ENCODE results near the gene CACNA1G.
A peak's percentile ranks its signal among the peaks of the same experiment; 100 is the strongest.

The CACNA1G gene

GRCh38 chr17:50599606-50600005 is 39.1 kb downstream of the CACNA1G start:
- no peak overlapping the region for H3K4me3 ChIP-seq
- H3K9me3 ChIP-seq, result no peaks in the 10 kb centered on the region
- no peak for DNase-seq (ENCODE audit: low spot score in 2 of 2)
- no peaks in the 10 kb centered on the region for H3K4me1 ChIP-seq
- H3K27me3 ChIP-seq (ENCODE audit: low read depth), result peaks cover 9% of the 10 kb centered on the region
- in situ Hi-C loops (cut with MboI; ENCODE audit: low sequenced_read_pairs), result no loop called here
- H3K36me3 ChIP-seq (replicated peaks), result no peaks in the 10 kb centered on the region

- DNase-seq (ENCODE audit: low spot score in 2 of 2), result no peak
- no peaks in the 10 kb centered on the region for H3K9me3 ChIP-seq
These were observed 41.4 kb downstream of the CACNA1G start for GRCh38 chr17:50601823-50602375.

GRCh38 chr17:50602836-50603235 is 42.3 kb downstream of the CACNA1G start:
- Histone ChIP-seq H3K4me1 (no peaks in the 10 kb centered on the region), H3K36me3 (replicated peaks) (no peaks in the 10 kb centered on the region), H3K27me3 (ENCODE audit: low read depth) (peaks cover 9% of the 10 kb centered on the region), H3K4me3 (no peak overlapping the region), H3K9me3 (no peaks in the 10 kb centered on the region)
- no peak for DNase-seq (ENCODE audit: low spot score in 2 of 2)
- in situ Hi-C loops (cut with MboI; ENCODE audit: low sequenced_read_pairs), result no loop called here

More at GRCh38 chr17:50601823-50602375, 41.4 kb downstream of the CACNA1G start:
- no peak overlapping the region for H3K4me3 ChIP-seq
- no peaks in the 10 kb centered on the region for H3K36me3 ChIP-seq (replicated peaks)
- H3K4me1 ChIP-seq, result no peaks in the 10 kb centered on the region
- in situ Hi-C loops (cut with MboI; ENCODE audit: low sequenced_read_pairs), result no loop called here
- peaks cover 9% of the 10 kb centered on the region for H3K27me3 ChIP-seq (ENCODE audit: low read depth)

DNA sequence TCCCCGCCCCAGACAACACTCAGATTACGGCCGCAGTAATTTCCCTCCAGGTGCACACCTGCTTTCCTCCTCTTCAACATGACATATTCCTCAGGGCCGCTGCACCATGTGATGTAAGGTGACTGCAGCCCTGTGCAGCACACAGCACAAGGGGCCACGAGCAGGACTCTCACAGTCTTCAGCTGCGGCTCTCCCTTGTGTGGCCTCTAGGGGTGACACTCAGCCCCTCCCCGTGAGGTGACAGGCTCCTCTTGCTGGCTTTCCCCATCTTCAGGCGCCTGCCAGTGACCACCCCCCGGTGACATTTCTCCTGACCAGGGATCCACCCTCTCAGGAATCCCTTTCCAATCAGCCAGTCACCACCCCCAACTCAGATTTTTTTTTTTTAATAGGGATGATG is 42.8 kb downstream of the CACNA1G start:
- H3K4me1 ChIP-seq, result no peaks in the 10 kb centered on the region
- H3K27me3 ChIP-seq (ENCODE audit: low read depth), result peaks cover 8% of the 10 kb centered on the region
- H3K36me3 ChIP-seq (replicated peaks), result no peaks in the 10 kb centered on the region
- DNase-seq (ENCODE audit: low spot score in 2 of 2), result peak in 1 of 2 experiments; percentile 41
- in situ Hi-C loops (cut with MboI; ENCODE audit: low sequenced_read_pairs), result no loop called here
- no peak overlapping the region for H3K4me3 ChIP-seq
- H3K9me3 ChIP-seq, result no peaks in the 10 kb centered on the region

GRCh38 chr17:50604513-50604912 is 44.0 kb downstream of the CACNA1G start:
- Histone ChIP-seq H3K9me3 (no peaks in the 10 kb centered on the region), H3K36me3 (replicated peaks) (no peaks in the 10 kb centered on the region), H3K4me3 (no peak overlapping the region), H3K4me1 (no peaks in the 10 kb centered on the region), H3K27me3 (ENCODE audit: low read depth) (peaks cover 5% of the 10 kb centered on the region)
- DNase-seq (ENCODE audit: low spot score in 2 of 2), result no peak
- in situ Hi-C loops (cut with MboI; ENCODE audit: low sequenced_read_pairs), result no loop called here

DNA sequence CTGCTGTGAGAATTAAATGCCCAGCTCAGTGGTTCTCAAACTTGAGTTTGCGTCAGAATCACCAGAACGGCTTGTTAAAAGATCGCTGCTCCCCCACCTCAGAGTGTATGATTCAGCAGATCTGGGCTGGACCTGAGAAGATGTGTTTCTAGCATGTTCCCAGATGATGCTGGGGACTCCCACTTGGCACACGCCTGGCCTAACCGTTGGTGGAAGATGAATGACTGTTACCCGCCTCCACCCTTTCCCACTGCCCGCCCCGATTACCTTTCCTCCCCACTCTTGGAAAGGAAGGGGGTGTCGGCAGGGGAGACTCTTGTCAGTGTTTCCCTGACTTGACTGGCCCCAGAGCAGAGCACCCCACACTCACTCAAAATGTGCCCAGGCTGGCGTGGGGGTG is 44.9 kb downstream of the CACNA1G start:
- H3K9me3 ChIP-seq, result no peaks in the 10 kb centered on the region
- H3K27me3 ChIP-seq (ENCODE audit: low read depth), result peaks cover 3% of the 10 kb centered on the region; the same call in 1 of the 2 replicates
- in situ Hi-C loops (cut with MboI; ENCODE audit: low sequenced_read_pairs), result no loop called here
- DNase-seq (ENCODE audit: low spot score in 2 of 2), result no peak
- H3K4me3 ChIP-seq, result no peak overlapping the region
- H3K36me3 ChIP-seq (replicated peaks), result no peaks in the 10 kb centered on the region
- H3K4me1 ChIP-seq, result no peaks in the 10 kb centered on the region

GRCh38 chr17:50607522-50608175 is 47.1 kb downstream of the CACNA1G start:
- Histone ChIP-seq H3K4me1 (no peaks in the 10 kb centered on the region), H3K9me3 (no peaks in the 10 kb centered on the region), H3K36me3 (replicated peaks) (no peaks in the 10 kb centered on the region), H3K4me3 (no peak overlapping the region), H3K27me3 (ENCODE audit: low read depth) (peaks cover 3% of the 10 kb centered on the region; the same call in 1 of the 2 replicates)
- no peak for DNase-seq (ENCODE audit: low spot score in 2 of 2)
- in situ Hi-C loops (cut with MboI; ENCODE audit: low sequenced_read_pairs), result no loop called here

DNA sequence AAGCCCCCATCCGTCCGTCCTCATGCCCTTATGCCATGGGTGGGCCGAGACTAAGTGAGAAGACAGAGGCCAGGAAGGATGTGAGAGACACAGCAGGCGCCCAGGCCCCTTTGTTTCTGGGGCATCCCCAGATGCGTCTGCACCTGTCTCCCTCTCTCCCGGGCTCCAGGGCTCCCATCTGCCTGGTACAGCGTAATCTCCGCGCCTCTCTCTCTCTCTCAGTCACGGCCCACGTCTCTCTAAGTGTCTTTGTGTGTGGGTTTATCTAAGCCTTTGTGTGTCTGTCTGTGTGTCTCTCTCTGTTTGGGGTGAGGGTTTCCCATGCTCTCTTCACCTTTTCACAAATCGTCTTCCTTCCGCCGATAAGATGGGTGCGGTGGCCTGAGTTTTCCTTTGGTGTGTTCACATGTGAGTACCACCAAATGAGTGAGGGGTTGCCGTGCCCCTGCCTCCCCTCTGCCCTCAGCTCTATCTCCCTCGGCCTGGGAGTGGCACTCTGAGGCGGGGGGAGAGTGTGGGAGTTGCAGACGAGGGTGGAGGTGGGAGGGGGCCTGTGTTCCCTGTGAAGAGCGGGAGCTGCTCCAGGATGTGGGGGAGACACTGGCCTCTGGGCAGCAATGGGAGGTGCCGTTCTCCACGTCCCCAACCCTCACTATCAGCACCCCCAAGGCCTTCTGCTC is 48.3 kb downstream of the CACNA1G start:
- Histone ChIP-seq H3K4me1 (no peaks in the 10 kb centered on the region), H3K27me3 (ENCODE audit: low read depth) (peaks cover 3% of the 10 kb centered on the region; the same call in 1 of the 2 replicates), H3K4me3 (no peak overlapping the region), H3K36me3 (replicated peaks) (no peaks in the 10 kb centered on the region), H3K9me3 (no peaks in the 10 kb centered on the region)
- in situ Hi-C loops (cut with MboI; ENCODE audit: low sequenced_read_pairs), result no loop called here
- DNase-seq (ENCODE audit: low spot score in 2 of 2), result no peak

GRCh38 chr17:50609380-50610074 is 49.0 kb downstream of the CACNA1G start:
- Histone ChIP-seq H3K27me3 (ENCODE audit: low read depth) (no peaks in the 10 kb centered on the region), H3K4me1 (no peaks in the 10 kb centered on the region), H3K9me3 (no peaks in the 10 kb centered on the region), H3K4me3 (no peak overlapping the region), H3K36me3 (replicated peaks) (no peaks in the 10 kb centered on the region)
- in situ Hi-C loops (cut with MboI; ENCODE audit: low sequenced_read_pairs), result no loop called here
- DNase-seq (ENCODE audit: low spot score in 2 of 2), result no peak

DNA sequence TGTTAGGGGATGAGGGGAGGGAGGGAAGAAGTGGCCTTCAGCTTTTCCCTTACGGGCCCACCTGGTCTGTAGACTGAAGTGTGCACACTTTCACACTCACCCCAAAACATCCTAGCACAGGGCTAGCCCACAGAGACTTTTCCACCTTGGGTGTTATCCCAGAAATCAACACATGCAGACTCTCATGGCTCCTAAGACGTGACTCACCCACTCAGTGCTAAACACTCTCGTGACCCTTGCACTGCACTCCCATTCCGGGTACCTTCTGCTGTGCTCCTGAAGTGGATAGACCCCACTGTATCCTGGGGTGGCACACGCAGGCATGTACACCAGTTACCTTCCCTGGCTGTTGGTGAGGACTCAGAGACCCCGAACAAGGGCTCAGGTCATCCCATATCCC is 51.1 kb downstream of the CACNA1G start:
- Histone ChIP-seq H3K4me3 (no peak overlapping the region), H3K4me1 (no peaks in the 10 kb centered on the region), H3K36me3 (replicated peaks) (no peaks in the 10 kb centered on the region), H3K9me3 (no peaks in the 10 kb centered on the region), H3K27me3 (ENCODE audit: low read depth) (no peaks in the 10 kb centered on the region)
- in situ Hi-C loops (cut with MboI; ENCODE audit: low sequenced_read_pairs), result no loop called here
- DNase-seq (ENCODE audit: low spot score in 2 of 2), result no peak

DNA sequence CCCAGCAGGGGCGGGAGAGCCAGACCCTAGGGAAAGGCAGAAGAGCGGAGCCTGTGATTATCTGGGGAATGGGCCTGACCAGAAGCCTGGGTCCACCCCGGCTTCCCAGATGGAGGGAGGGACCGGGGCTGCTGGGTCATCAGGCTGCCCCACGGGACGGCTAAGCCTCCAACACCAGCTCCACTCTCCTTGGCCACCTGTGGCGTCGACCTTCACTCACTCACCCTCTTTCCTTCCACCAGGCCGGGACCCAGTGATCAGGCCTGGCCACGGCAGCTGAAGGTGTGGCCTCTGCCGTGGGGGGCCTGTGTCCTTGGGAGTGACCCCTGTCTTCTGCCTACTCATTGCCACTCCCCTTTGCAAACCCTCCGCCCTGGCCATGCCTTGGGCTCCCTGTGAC is 51.8 kb downstream of the CACNA1G start:
- no peaks in the 10 kb centered on the region for H3K9me3 ChIP-seq
- no peaks in the 10 kb centered on the region for H3K36me3 ChIP-seq (replicated peaks)
- H3K27me3 ChIP-seq (ENCODE audit: low read depth), result no peaks in the 10 kb centered on the region
- H3K4me1 ChIP-seq, result no peaks in the 10 kb centered on the region
- in situ Hi-C loops (cut with MboI; ENCODE audit: low sequenced_read_pairs), result no loop called here
- no peak for DNase-seq (ENCODE audit: low spot score in 2 of 2)
- H3K4me3 ChIP-seq, result no peak overlapping the region

GRCh38 chr17:50613007-50613992 is 52.8 kb downstream of the CACNA1G start:
- H3K4me3 ChIP-seq, result no peak overlapping the region
- H3K9me3 ChIP-seq, result no peaks in the 10 kb centered on the region
- H3K4me1 ChIP-seq, result no peaks in the 10 kb centered on the region
- H3K27me3 ChIP-seq (ENCODE audit: low read depth), result no peaks in the 10 kb centered on the region
- H3K36me3 ChIP-seq (replicated peaks), result no peaks in the 10 kb centered on the region
- in situ Hi-C loops (cut with MboI; ENCODE audit: low sequenced_read_pairs), result no loop called here
- no peak for DNase-seq (ENCODE audit: low spot score in 2 of 2)

GRCh38 chr17:50614471-50615051 is 54.0 kb downstream of the CACNA1G start:
- no peaks in the 10 kb centered on the region for H3K4me1 ChIP-seq
- in situ Hi-C loops (cut with MboI; ENCODE audit: low sequenced_read_pairs), result no loop called here
- H3K27me3 ChIP-seq (ENCODE audit: low read depth), result no peaks in the 10 kb centered on the region

More at GRCh38 chr17:50614471-50615051, 54.0 kb downstream of the CACNA1G start:
- DNase-seq (ENCODE audit: low spot score in 2 of 2), result no peak
- H3K9me3 ChIP-seq, result no peaks in the 10 kb centered on the region
- no peak overlapping the region for H3K4me3 ChIP-seq
- H3K36me3 ChIP-seq (replicated peaks), result no peaks in the 10 kb centered on the region

All from HAP-1 (cell line).